Body of pancreas (tissue), 4 donors: ENCODE results near the gene ZNF577. TPM values are rescaled to one million over a fixed set of nuclear protein-coding genes. Genes with fewer than 3 reads are reported as not detected.

ENCODE experiments used
- ATAC-seq: fragments of 150-250 bp; one replicate; pipeline ENCODE4 v1.9.1; 2016
- DNase-seq, 4 donors: peaks; one replicate each; pipeline ENCODE4 v3.0.0-alpha.2; 2019
- H3K27ac ChIP-seq, 4 donors: fragments of 200-600 bp; sonication (generic); 1 replicate in 3 of 4; 2 replicates in 1 of 4; pipeline versions ENCODE4 v1.5.1 to v1.6.1; 2016 to 2019; ENCODE audit warnings: mild to moderate bottlenecking in 1 of 4, mixed read lengths in 1 of 4, moderate library complexity in 1 of 4
- H3K27me3 ChIP-seq, 2 donors: fragments of 200-600 bp; sonication (generic); one replicate each; pipeline ENCODE4 v1.6.0; 2016; ENCODE audit warnings: mild to moderate bottlenecking in 1 of 2
- H3K36me3 ChIP-seq, 2 donors: fragments of 200-600 bp; sonication (generic); replicated peaks in 1 of 2; 2 replicates each; pipeline ENCODE4 v1.5.1; 2016; ENCODE audit warnings: low read depth in 2 of 2; ENCODE audit not compliant: insufficient read depth in 1 of 2
- H3K4me1 ChIP-seq: fragments of 200-600 bp; sonication (generic); one replicate; pipeline ENCODE4 v1.6.0; 2016
- H3K4me3 ChIP-seq, 2 donors: fragments of 200-600 bp; sonication (generic); 1 replicate in 1 of 2; 2 replicates in 1 of 2; pipeline ENCODE4 v1.5.1; 2016 to 2019
- H3K9me3 ChIP-seq, 3 donors: fragments of 200-600 bp; sonication (generic); 1 replicate in 2 of 3; 2 replicates in 1 of 3; pipeline ENCODE4 v1.5.1; 2016
- POLR2A ChIP-seq, 3 donors: fragments of 450-650 bp; IDR thresholded peaks; one replicate each; pipeline ENCODE4 v1.6.1; 2016; ENCODE audit warnings: antibody characterized with exemption in 3 of 3, mild to moderate bottlenecking in 2 of 3
- WGBS, 2 donors: methylation state at CpG; one replicate each; pipeline ENCODE4 v1.1.5; 2017; 5-methylcytosine and 5-hydroxymethylcytosine counted together
- intact Hi-C: fragments of 100-400 bp; cut with DNase I; formaldehyde crosslinking; loops from one replicate; pipeline ENCODE4 v1.15.1; 2023
- total RNA-seq, 2 donors: library from RNA; depleted of rRNA; stranded (reverse); fragments of >200 nt; gene quantifications; one replicate each; pipeline ENCODE4 v1.1.0, GENCODE V29; 2016
- TF ChIP-seq, protein P1 (sequence below), 7 experiments: fragments of 450-650 bp in 4 of 7; fragments of 200-600 bp in 3 of 7; sonication (generic) in 3 of 7; IDR thresholded peaks; one replicate each; pipeline ENCODE4 v1.5.1; 2016 to 2019; ENCODE audit warnings: antibody characterized with exemption in 7 of 7

Gene ZNF577
- total RNA-seq, 2 donors from 2014 or later = 11.2 to 16.5 TPM

- Histone ChIP-seq H3K9me3 (peaks cover 0 to 71% (median 3%) of the 10 kb centered on the region in 3 donors), H3K4me3 (no peak overlapping the region), H3K27me3 (no peaks in the 10 kb centered on the region), H3K36me3 (peaks cover 36 to 54% of the 10 kb centered on the region in 2 donors), H3K4me1 (peaks cover 6% of the 10 kb centered on the region), H3K27ac (no peak overlapping the region)
- TF ChIP-seq, protein P1, sequence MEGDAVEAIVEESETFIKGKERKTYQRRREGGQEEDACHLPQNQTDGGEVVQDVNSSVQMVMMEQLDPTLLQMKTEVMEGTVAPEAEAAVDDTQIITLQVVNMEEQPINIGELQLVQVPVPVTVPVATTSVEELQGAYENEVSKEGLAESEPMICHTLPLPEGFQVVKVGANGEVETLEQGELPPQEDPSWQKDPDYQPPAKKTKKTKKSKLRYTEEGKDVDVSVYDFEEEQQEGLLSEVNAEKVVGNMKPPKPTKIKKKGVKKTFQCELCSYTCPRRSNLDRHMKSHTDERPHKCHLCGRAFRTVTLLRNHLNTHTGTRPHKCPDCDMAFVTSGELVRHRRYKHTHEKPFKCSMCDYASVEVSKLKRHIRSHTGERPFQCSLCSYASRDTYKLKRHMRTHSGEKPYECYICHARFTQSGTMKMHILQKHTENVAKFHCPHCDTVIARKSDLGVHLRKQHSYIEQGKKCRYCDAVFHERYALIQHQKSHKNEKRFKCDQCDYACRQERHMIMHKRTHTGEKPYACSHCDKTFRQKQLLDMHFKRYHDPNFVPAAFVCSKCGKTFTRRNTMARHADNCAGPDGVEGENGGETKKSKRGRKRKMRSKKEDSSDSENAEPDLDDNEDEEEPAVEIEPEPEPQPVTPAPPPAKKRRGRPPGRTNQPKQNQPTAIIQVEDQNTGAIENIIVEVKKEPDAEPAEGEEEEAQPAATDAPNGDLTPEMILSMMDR (IDR thresholded peaks at IDR 0.05) = no peak
- no peak for TF ChIP-seq POLR2A (IDR thresholded peaks at IDR 0.05)
- intact Hi-C loops = no loop called here
- no peak for DNase-seq
- ATAC-seq = no peak
- 95% methylated on average over 10 of the region's 10 CpGs for WGBS, 2 donors
Observed at GRCh38 chr19:51891193-51891747, 3.5 kb upstream of the ZNF577 start.

DNA sequence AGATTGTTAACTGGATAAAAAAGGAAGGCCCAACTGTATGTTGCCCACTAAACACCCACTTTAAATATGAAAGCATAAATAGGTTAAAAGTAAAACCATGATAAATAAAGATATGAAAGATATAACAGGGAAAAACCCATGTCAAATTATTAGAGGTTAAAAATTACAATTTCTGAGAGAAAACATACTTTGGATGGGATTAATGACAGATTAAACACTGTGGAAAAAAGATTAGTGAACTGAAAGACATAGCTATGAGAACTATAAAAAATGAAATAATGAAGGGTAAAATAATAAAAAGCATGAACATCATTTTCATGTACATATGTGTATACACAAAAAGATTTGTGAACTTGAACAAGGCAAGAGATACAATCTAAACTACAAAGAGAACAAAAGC lies 2.2 kb upstream of the ZNF577 start:
- H3K4me1 ChIP-seq = peaks cover 6% of the 10 kb centered on the region
- H3K4me3 ChIP-seq = no peak overlapping the region
- no peaks in the 10 kb centered on the region for H3K27me3 ChIP-seq
- DNase-seq (no peak), ATAC-seq (no peak)
- H3K9me3 ChIP-seq = peaks cover 0 to 59% (median 3%) of the 10 kb centered on the region in 3 donors
- intact Hi-C loops = no loop called here
- TF ChIP-seq, protein P1 (IDR thresholded peaks at IDR 0.05) = no peak
- TF ChIP-seq POLR2A (IDR thresholded peaks at IDR 0.05) = no peak
- no peak overlapping the region for H3K27ac ChIP-seq
- peaks cover 25 to 41% of the 10 kb centered on the region in 2 donors for H3K36me3 ChIP-seq

GRCh38 chr19:51884713-51885112 lies 3.0 kb downstream of the ZNF577 start:
- 93 to 94% methylated on average over 2 of the region's 2 CpGs for WGBS, 2 donors
- no peak for DNase-seq
- Histone ChIP-seq H3K4me3 (no peak overlapping the region), H3K4me1 (peaks cover 6% of the 10 kb centered on the region), H3K9me3 (peaks cover 0 to 34% (median 0%) of the 10 kb centered on the region in 3 donors), H3K27ac (no peak overlapping the region), H3K36me3 (peaks cover 0 to 4% of the 10 kb centered on the region in 2 donors), H3K27me3 (no peaks in the 10 kb centered on the region)
- TF ChIP-seq, protein P1 (IDR thresholded peaks at IDR 0.05) = no peak
- TF ChIP-seq POLR2A (IDR thresholded peaks at IDR 0.05) = no peak
- ATAC-seq = no peak
- intact Hi-C loops = no loop called here

DNA sequence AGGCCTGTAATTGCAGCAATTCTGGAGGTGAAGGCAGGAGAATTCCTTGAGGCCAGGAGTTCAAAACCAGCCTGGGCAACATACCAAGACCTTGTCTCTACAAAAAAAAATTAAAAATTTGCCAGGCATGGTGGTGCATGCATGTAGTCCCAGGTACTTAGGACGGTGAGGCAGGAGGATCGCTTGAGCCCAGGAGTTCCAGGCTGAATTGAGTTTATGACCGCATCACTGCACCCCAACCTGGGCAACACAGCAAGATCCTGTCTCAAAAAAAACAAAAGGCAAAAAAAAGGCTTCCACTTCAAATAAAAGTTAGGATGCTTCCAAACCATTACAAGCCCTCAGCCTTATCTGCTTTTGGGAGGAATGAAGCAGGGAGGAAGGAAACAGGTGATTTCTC lies 5.2 kb downstream of the ZNF577 start:
- Histone ChIP-seq H3K36me3 (peaks cover 0 to 9% of the 10 kb centered on the region in 2 donors), H3K9me3 (peaks cover 0 to 27% (median 0%) of the 10 kb centered on the region in 3 donors)
- WGBS, 2 donors = 98 to 99% methylated on average over 3 of the region's 3 CpGs

More for the DNA sequence above, 5.2 kb downstream of the ZNF577 start:
- Histone ChIP-seq H3K27me3 (no peaks in the 10 kb centered on the region), H3K4me1 (peaks cover 6% of the 10 kb centered on the region), H3K4me3 (no peak overlapping the region), H3K27ac (no peak overlapping the region)
- intact Hi-C loops = no loop called here
- DNase-seq = no peak
- no peak for ATAC-seq
- TF ChIP-seq, protein P1 (IDR thresholded peaks at IDR 0.05) = no peak
- TF ChIP-seq POLR2A (IDR thresholded peaks at IDR 0.05) = no peak
